Heart left ventricle (tissue), 13 donors: Measurements from ENCODE around the gene HYLS1.

Experiments used
- CTCF ChIP-seq, 12 donors: fragments of 200-600 bp; sonication (generic) in 4 of 12; IDR thresholded peaks; one replicate each; pipeline versions ENCODE4 v1.5.0 to v1.8.0; 2018 to 2022; ENCODE audit warnings: antibody characterized with exemption in 12 of 12, mild to moderate bottlenecking in 5 of 12
- POLR2A ChIP-seq, 2 donors: fragments of 450-650 bp; IDR thresholded peaks; one replicate each; pipeline ENCODE4 v1.6.1; 2017; ENCODE audit warnings: antibody characterized with exemption in 2 of 2, mild to moderate bottlenecking in 2 of 2, moderate library complexity in 2 of 2
- donor health status: ischemic (EF 13 %, LVEDD 7.1; RV severe dilation, severe dysfunction).
- donor health status: DM: no; HTN: yes; CAD: no.
- donor health status: DM: no; HTN: no; CAD: no.
- donor health status: ischemic (EF 25% LVEDD 6.9; RV normal size, moderate dysfunction).
- donor health status: ischemic (EF 25% LVEDD 5.7; RV mildly dilated, moderate dysfunction).
- donor health status: ischemic (EF 35%, LVEDD 5.7; RV mildly dilated, moderate dysfunction).
- donor health status: nonischemic (EF 11% LVEDD 7.7; RV severe dilation, severe dysfunction).
- donor health status: DM: yes; HTN: yes; CAD: no.
- donor health status: PGD.
- donor health status: ischemic (EF 29% LVEDD 5.4; RV normal size, mild dysfunction).
- donor health status: nonischemic (EF 23%, LVEDD 6.1; RV moderate dilation, normal function).

DNA sequence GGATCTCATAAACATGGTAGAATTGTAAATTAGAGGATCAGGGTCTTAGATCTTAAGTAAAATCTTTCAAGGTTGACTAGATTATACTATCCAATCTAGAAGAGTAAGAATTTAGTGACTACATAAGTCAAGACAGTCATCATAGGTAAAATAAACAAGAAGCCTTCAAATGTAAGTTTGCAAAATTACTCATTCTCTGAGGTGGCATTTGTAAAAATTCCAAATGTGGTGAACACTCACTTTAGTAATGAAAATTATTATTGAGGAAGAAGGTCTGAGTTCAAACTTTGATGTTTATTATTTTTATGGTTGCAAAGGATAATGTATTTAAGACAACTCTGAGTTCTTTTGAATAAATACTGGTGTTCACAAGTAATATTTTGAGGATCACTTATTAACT is 4.6 kb downstream of the HYLS1 start:
- TF ChIP-seq CTCF (IDR thresholded peaks at IDR 0.05) (no peak), POLR2A (IDR thresholded peaks at IDR 0.05) (no peak)
